Liver (tissue), 9 donors: Measurements from ENCODE around the gene ORMDL3. TPM values are rescaled to one million over a fixed set of nuclear protein-coding genes. Genes with fewer than 3 reads are reported as not detected.

Experiments
- DNase-seq: peaks from one replicate; pipeline ENCODE4 v3.0.0-alpha.2; 2017; ENCODE audit warnings: low spot score
- H3K27ac ChIP-seq, 2 donors: one replicate each; pipeline ENCODE4 v1.7.0; 2013; ENCODE audit warnings: inconsistent platforms in 2 of 2, low read length in 2 of 2, control low read depth in 1 of 2, low read depth in 1 of 2, mild to moderate bottlenecking in 1 of 2
- H3K27me3 ChIP-seq, 4 donors: one replicate each; pipeline versions ENCODE4 v1.6.1 to v1.7.0; 2013; ENCODE audit warnings: low read length in 3 of 4, inconsistent platforms in 1 of 4, mild to moderate bottlenecking in 1 of 4, moderate library complexity in 1 of 4; ENCODE audit not compliant: control insufficient read depth in 4 of 4, insufficient read depth in 4 of 4
- H3K36me3 ChIP-seq, 4 donors: one replicate each; pipeline versions ENCODE4 v1.6.1 to v1.7.0; 2013; ENCODE audit warnings: low read length in 3 of 4, mild to moderate bottlenecking in 3 of 4, low read depth in 1 of 4, moderate library complexity in 1 of 4; ENCODE audit not compliant: control insufficient read depth in 4 of 4, insufficient read depth in 3 of 4
- H3K4me1 ChIP-seq, 4 donors: one replicate each; pipeline versions ENCODE4 v1.6.1 to v1.7.0; 2013; ENCODE audit warnings: low read length in 3 of 4, mild to moderate bottlenecking in 3 of 4, moderate library complexity in 1 of 4; ENCODE audit not compliant: control insufficient read depth in 4 of 4, insufficient read depth in 4 of 4
- H3K4me3 ChIP-seq, 3 donors: one replicate each; pipeline versions ENCODE4 v1.6.1 to v1.7.0; 2013; ENCODE audit warnings: low read length in 3 of 3, control low read depth in 1 of 3, low read depth in 1 of 3, mild to moderate bottlenecking in 1 of 3
- H3K9ac ChIP-seq, 2 donors: one replicate each; pipeline ENCODE4 v1.7.0; 2013; ENCODE audit warnings: low read length in 2 of 2, mild to moderate bottlenecking in 2 of 2, moderate library complexity in 2 of 2, control low read depth in 1 of 2, low read depth in 1 of 2
- H3K9me3 ChIP-seq, 4 donors: one replicate each; pipeline versions ENCODE4 v1.6.1 to v1.7.0; 2013; ENCODE audit warnings: low read length in 3 of 4; ENCODE audit not compliant: control insufficient read depth in 4 of 4
- ATF3 ChIP-seq: IDR thresholded peaks from 2 replicates; pipeline ENCODE4 v1.6.1; 2016; ENCODE audit warnings: antibody characterized with exemption
- CTCF ChIP-seq: fragments of 150-350 bp; IDR thresholded peaks from 2 replicates; pipeline ENCODE4 v1.5.1; 2017; ENCODE audit warnings: improper control_type of control experiment, low read depth, low read length; ENCODE audit not compliant: missing input control
- FOXA1 ChIP-seq: IDR thresholded peaks from 2 replicates; pipeline ENCODE4 v1.6.1; 2016; ENCODE audit warnings: antibody characterized with exemption
- FOXA2 ChIP-seq: IDR thresholded peaks from 2 replicates; pipeline ENCODE4 v1.6.1; 2016; ENCODE audit warnings: antibody characterized with exemption
- GABPA ChIP-seq, 2 donors: IDR thresholded peaks in 1 of 2; conservative IDR thresholded peaks in 1 of 2; 2 replicates each; pipeline ENCODE4 v1.6.1; 2016; ENCODE audit warnings: antibody characterized with exemption in 2 of 2, mild to moderate bottlenecking in 1 of 2, moderate library complexity in 1 of 2
- HNF4A ChIP-seq, 2 donors: conservative IDR thresholded peaks; 2 replicates each; pipeline ENCODE4 v1.6.1; 2016; ENCODE audit warnings: antibody characterized with exemption in 2 of 2, mild to moderate bottlenecking in 2 of 2
- HNF4G ChIP-seq: IDR thresholded peaks from 2 replicates; pipeline ENCODE4 v1.6.1; 2016; ENCODE audit warnings: antibody characterized with exemption
- JUND ChIP-seq, 2 donors: IDR thresholded peaks; 2 replicates each; pipeline ENCODE4 v1.6.1; 2016; ENCODE audit warnings: antibody characterized with exemption in 2 of 2
- MAX ChIP-seq: IDR thresholded peaks from 2 replicates; pipeline ENCODE4 v1.6.1; 2016; ENCODE audit warnings: antibody characterized with exemption
- RAD21 ChIP-seq, 2 donors: IDR thresholded peaks; 2 replicates each; pipeline ENCODE4 v1.6.1; 2016; ENCODE audit warnings: antibody characterized with exemption in 2 of 2, mild to moderate bottlenecking in 2 of 2
- REST ChIP-seq: IDR thresholded peaks from 2 replicates; pipeline ENCODE4 v1.6.1; 2016; ENCODE audit warnings: antibody characterized with exemption, mild to moderate bottlenecking
- WGBS: extraction: QIAGEN DNeasy Blood & Tissue Kit; methylation state at CpG from one replicate; pipeline ENCODE4 v1.1.7; 2013; 5-methylcytosine and 5-hydroxymethylcytosine counted together
- polyA plus RNA-seq, 2 donors: library from polyadenylated mRNA; stranded (reverse) in 1 of 2; unstranded in 1 of 2; fragments of 200-250 nt in 1 of 2; fragments of >200 nt in 1 of 2; fragmentation: Nextera tagmentation in 1 of 2; extraction: Ambion mirVana in 1 of 2; gene quantifications; one replicate each; pipeline versions ENCODE4 v1.2.1 to v1.2.3, GENCODE V29; 2013 to 2015
- total RNA-seq, 2 donors: library from RNA; depleted of rRNA; stranded (reverse); fragments of >200 nt; gene quantifications; one replicate each; pipeline ENCODE4 v1.2.3, GENCODE V29; 2014
- donor health status: healthy.
- donor health status: healthy.
- donor health status: healthy.
- donor health status: healthy.
- donor health status: healthy.

The ORMDL3 gene
- total and polyA plus RNA-seq, 4 donors, result 71.0 to 141 (median 125) TPM

GRCh38 chr17:39921323-39921722 lies 6.1 kb downstream of the ORMDL3 start:
- Histone ChIP-seq H3K4me1 (peaks cover 31 to 80% (median 59%) of the 10 kb centered on the region in 4 donors), H3K9ac (peak overlapping the region; percentile 13 to 64), H3K9me3 (no peaks in the 10 kb centered on the region), H3K4me3 (no peak overlapping the region), H3K27ac (peak overlapping the region; percentile 94 to 95), H3K27me3 (no peaks in the 10 kb centered on the region), H3K36me3 (peaks cover 6 to 14% (median 11%) of the 10 kb centered on the region in 4 donors)
- TF ChIP-seq RAD21 (IDR thresholded peaks at IDR 0.05) (no peak), REST (no peak), GABPA (IDR thresholded peaks at IDR 0.05 in 1 of 2, conservative IDR thresholded peaks at IDR 0.05 in 1 of 2) (no peak), JUND (IDR thresholded peaks at IDR 0.05) (no peak), CTCF (no peak), FOXA2 (no peak), HNF4G (no peak), MAX (no peak), HNF4A (conservative IDR thresholded peaks at IDR 0.05) (no peak), FOXA1 (no peak), ATF3 (no peak)
- WGBS, result 51% methylated on average over 5 of the region's 5 CpGs
- DNase-seq, result no peak

GRCh38 chr17:39920218-39921210 lies 6.9 kb downstream of the ORMDL3 start:
- Histone ChIP-seq H3K4me3 (no peak overlapping the region), H3K27ac (peak overlapping the region; percentile 94 to 95), H3K4me1 (peaks cover 30 to 79% (median 58%) of the 10 kb centered on the region in 4 donors), H3K27me3 (no peaks in the 10 kb centered on the region), H3K9me3 (no peaks in the 10 kb centered on the region), H3K9ac (peak overlapping the region in 1 of 2 donors; percentile 21), H3K36me3 (peaks cover 6 to 14% (median 11%) of the 10 kb centered on the region in 4 donors)
- no peak for DNase-seq
- TF ChIP-seq HNF4A (conservative IDR thresholded peaks at IDR 0.05) (peak in 1 of 2 donors; percentile 10), GABPA (IDR thresholded peaks at IDR 0.05 in 1 of 2, conservative IDR thresholded peaks at IDR 0.05 in 1 of 2) (no peak)
- 44% methylated on average over 19 of the region's 19 CpGs for WGBS
